K562 (cell line): ENCODE results near the gene FAM83G. TPM values are rescaled to one million over a fixed set of nuclear protein-coding genes. Genes with fewer than 3 reads are reported as not detected.

ENCODE experiments used
- ARID1B ChIP-seq: fragments of 450-650 bp; IDR thresholded peaks from 2 replicates; pipeline ENCODE4 v1.6.1; 2016; ENCODE audit warnings: antibody characterized with exemption, mild to moderate bottlenecking, inconsistent platforms
- FOXJ2 ChIP-seq: fragments of 200-800 bp; sonication (Bioruptor generic); IDR thresholded peaks from 2 replicates; pipeline ENCODE4 v1.6.1; 2016; ENCODE audit warnings: missing genetic modification characterization, missing compliant biosample characterization
- HSF4 ChIP-seq: fragments of 250-450 bp; sonication (Bioruptor Pico); IDR thresholded peaks from 2 replicates; pipeline ENCODE4 v2.1.2; 2022; ENCODE audit warnings: mild to moderate bottlenecking, moderate library complexity, borderline replicate concordance
- SRSF7 ChIP-seq: fragments of 200-400 bp; formaldehyde crosslinking; optimal IDR thresholded peaks from 2 replicates; pipeline ENCODE3; 2017; ENCODE audit warnings: mild to moderate bottlenecking, low read depth, low read length
- ZNF224 ChIP-seq: sonication (generic); formaldehyde crosslinking; IDR thresholded peaks from 2 replicates; pipeline ENCODE4 v1.8.0; 2022; ENCODE audit warnings: mild to moderate bottlenecking, missing genetic modification reagents
- ZNF707 ChIP-seq: fragments of 250-450 bp; sonication (Bioruptor Pico); conservative IDR thresholded peaks from 2 replicates; pipeline ENCODE4 v1.8.0; 2022; ENCODE audit warnings: inconsistent platforms, mild to moderate bottlenecking, moderate library complexity
- polyA plus RNA-seq, 8 experiments: library from polyadenylated mRNA; depleted of rRNA in 4 of 8; stranded (reverse) in 5 of 8; unstranded in 3 of 8; fragments of >200 nt; fragmentation: Nextera tagmentation in 2 of 8; fragmentation: Illumina TruSeq in 1 of 8; extraction: Ambion mirVana in 2 of 8; extraction: Trizol in 1 of 8; gene quantifications; 2 replicates each; pipeline versions ENCODE4 v1.2.1 to v1.2.3, GENCODE V29; 2011 to 2014; ENCODE audit warnings: inconsistent platforms in 1 of 8, missing spikeins in 1 of 8
- total RNA-seq, 7 experiments: library from RNA; depleted of rRNA in 6 of 7; stranded (reverse); fragments of >200 nt in 6 of 7; fragmentation: Illumina TruSeq in 2 of 7; extraction: Trizol in 2 of 7; gene quantifications; 2 replicates each; pipeline versions ENCODE4 v1.2.1 to v1.2.3, GENCODE V29; 2011 to 2021; ENCODE audit warnings: low replicate concordance in 1 of 7
- TF ChIP-seq, protein P1 (sequence below), 2 experiments: fragments of 450-650 bp; IDR thresholded peaks; 2 replicates each; pipeline ENCODE4 v1.6.1; 2016; ENCODE audit warnings: mild to moderate bottlenecking in 2 of 2, borderline replicate concordance in 1 of 2, low read depth in 1 of 2, moderate library complexity in 1 of 2
- TF ChIP-seq, protein P2 (sequence below): IDR thresholded peaks from 2 replicates; pipeline ENCODE4 v1.6.1; 2011; ENCODE audit not compliant: insufficient read length; ENCODE audit errors: extremely low read depth

The FAM83G gene
- total and polyA plus RNA-seq, 9 of the 15 experiments (the other 6 are each of a cell fraction or from before 2014, with no cell fraction given): 0.04 to 10.3 (median 4.5) TPM; not detected in 1

DNA sequence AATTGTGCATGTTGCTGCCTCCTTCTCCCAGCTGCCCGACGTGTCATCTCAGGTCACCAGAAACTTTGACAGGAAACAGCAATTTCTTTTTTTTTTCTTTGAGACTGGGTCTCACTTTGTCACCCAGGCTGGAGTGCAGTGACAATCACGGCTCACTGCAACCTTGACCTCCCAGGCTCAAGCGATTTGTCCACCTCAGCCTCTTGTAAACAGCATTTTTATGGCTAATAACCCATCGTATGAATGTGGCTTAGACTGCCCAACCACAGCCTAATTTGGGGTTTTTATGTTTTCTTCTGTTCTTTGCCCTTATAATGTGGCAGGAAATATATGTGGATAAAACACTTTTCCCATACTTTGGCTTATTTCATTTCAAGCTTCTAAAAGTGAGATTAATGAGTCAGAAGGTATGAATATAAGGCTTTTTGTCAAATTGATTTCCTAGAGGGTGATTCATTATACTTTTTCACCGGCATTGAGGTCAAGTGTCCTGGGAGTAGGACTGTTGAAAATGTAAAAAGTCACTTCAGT is 83.6 kb downstream of the FAM83G start (continued):
- TF ChIP-seq, protein P1, sequence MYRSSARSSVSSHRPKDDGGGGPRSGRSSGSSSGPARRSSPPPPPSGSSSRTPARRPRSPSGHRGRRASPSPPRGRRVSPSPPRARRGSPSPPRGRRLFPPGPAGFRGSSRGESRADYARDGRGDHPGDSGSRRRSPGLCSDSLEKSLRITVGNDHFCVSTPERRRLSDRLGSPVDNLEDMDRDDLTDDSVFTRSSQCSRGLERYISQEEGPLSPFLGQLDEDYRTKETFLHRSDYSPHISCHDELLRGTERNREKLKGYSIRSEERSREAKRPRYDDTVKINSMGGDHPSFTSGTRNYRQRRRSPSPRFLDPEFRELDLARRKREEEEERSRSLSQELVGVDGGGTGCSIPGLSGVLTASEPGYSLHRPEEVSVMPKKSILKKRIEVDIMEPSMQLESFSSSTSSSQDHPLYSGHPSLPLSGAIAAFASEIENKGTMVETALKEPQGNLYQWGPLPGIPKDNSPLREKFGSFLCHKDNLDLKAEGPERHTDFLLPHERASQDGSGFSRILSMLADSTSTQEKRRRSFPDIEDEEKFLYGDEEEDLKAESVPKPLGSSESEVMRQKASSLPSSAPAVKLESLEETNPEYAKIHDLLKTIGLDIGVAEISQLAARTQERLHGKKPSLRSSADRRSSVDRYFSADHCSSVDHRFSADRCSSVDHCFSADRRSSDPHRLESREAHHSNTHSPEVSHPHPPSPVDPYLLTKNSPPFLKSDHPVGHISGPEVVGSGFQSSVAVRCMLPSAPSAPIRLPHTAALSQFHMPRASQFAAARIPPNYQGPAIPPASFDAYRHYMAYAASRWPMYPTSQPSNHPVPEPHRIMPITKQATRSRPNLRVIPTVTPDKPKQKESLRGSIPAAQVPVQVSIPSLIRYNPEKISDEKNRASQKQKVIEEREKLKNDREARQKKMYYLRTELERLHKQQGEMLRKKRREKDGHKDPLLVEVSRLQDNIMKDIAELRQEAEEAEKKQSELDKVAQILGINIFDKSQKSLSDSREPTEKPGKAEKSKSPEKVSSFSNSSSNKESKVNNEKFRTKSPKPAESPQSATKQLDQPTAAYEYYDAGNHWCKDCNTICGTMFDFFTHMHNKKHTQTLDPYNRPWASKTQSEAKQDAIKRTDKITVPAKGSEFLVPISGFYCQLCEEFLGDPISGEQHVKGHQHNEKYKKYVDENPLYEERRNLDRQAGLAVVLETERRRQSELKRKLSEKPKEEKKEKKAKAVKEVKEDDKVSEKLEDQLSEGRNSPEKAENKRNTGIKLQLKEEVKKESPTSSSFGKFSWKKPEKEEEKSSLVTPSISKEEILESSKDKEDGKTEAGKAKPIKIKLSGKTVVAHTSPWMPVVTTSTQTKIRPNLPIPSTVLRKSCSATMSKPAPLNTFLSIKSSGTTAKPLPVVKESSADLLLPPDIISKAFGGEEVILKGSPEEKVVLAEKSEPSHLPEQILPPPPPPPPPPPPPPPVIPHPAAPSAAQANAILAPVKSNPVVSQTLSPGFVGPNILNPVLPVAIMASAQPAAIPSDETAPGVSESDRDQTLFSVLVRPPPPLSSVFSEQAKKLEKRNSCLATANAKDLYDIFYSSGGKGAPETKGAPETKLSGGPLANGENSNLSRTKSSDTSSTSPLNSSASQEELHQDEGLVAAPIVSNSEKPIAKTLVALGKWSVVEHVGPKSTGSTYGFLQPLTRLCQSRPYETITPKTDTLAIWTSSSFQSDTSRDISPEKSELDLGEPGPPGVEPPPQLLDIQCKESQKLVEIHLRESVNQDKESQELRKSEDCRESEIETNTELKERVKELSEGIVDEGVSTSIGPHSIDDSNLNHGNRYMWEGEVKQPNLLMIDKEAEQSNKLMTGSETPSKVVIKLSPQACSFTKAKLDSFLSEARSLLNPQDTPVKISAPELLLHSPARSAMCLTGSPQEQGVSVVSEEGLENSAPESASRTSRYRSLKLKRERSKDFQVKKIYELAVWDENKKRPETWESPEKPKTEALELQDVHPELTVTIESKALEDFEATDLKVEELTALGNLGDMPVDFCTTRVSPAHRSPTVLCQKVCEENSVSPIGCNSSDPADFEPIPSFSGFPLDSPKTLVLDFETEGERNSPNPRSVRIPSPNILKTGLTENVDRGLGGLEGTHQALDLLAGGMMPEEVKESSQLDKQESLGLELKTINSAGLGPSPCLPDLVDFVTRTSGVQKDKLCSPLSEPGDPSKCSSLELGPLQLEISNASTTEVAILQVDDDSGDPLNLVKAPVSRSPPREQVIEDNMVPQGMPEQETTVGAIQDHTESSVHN (IDR thresholded peaks at IDR 0.05; ENCODE audit: borderline replicate concordance in 1 of 2, low read depth in 1 of 2): no peak
- TF ChIP-seq SRSF7 (no peak), ARID1B (no peak), ZNF707 (CRISPR knock-in tag) (no peak), ZNF224 (no peak), HSF4 (CRISPR knock-in tag) (no peak), FOXJ2 (tag) (no peak)
- TF ChIP-seq, protein P2, sequence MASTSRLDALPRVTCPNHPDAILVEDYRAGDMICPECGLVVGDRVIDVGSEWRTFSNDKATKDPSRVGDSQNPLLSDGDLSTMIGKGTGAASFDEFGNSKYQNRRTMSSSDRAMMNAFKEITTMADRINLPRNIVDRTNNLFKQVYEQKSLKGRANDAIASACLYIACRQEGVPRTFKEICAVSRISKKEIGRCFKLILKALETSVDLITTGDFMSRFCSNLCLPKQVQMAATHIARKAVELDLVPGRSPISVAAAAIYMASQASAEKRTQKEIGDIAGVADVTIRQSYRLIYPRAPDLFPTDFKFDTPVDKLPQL: no peak
